ENCODE data around the gene BMPR2. TPM values are rescaled to one million over a fixed set of nuclear protein-coding genes. Genes with fewer than 3 reads are reported as not detected.

The BMPR2 gene
- total and polyA plus RNA-seq, 2 of the 4 experiments (the other 2 are of a cell fraction): 17.0 to 30.1 TPM

DNA sequence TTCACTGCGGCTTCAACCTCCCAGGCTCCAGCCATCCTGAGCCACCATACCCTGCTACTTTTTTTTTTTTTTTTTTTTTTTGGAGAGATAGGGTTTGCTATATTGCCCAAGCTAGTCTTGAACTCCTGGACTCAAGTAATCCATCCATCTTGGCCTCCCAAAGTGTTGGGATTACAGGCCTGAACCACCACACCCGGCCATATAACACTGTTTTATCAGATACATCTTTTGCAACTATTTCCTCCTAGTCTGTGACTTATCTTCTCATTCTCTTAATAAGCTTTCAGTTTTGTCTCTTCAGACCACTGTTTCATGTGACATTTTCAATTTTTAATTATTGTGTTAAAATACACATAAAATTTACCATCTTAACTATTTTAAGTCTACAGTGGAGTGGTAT lies 223.0 kb downstream of the BMPR2 start:
- BruUV-seq (replicated peaks): no TSS peak
- dilution Hi-C loops (cut with HindIII; ENCODE audit: low sequenced_read_pairs, unreplicated experiment): no loop called here

More for the DNA sequence above, 223.0 kb downstream of the BMPR2 start:
- Histone ChIP-seq H3K27ac (ENCODE audit: insufficient read depth, low read length) (no peak overlapping the region), H2AFZ (replicated peaks; ENCODE audit: low read length, poor library complexity) (no peak overlapping the region), H2BK120ac (ENCODE audit: low read depth, low read length) (no peak overlapping the region), H4K91ac (ENCODE audit: insufficient read depth, low read depth, low read length) (no peak overlapping the region), H3K4me2 (ENCODE audit: low read depth, low read length) (no peak overlapping the region), H2AK9ac (replicated peaks; ENCODE audit: low read depth, low read length, poor library complexity) (no peak overlapping the region), H3K4me3 (ENCODE audit: insufficient read depth, low read depth, low read length) (no peak overlapping the region), H4K5ac (ENCODE audit: low read depth, low read length) (no peak overlapping the region), H3K23ac (ENCODE audit: low read depth, low read length) (no peak overlapping the region), H3K56ac (ENCODE audit: extremely low read depth, insufficient read depth, low read length) (no peak overlapping the region), H2BK20ac (ENCODE audit: low read depth, low read length) (no peak overlapping the region), H3K36me3 (ENCODE audit: control insufficient read depth, insufficient read depth, low read length) (no peaks in the 10 kb centered on the region), H3K9ac (ENCODE audit: low read depth, low read length) (no peak overlapping the region), H3K14ac (replicated peaks; ENCODE audit: low read depth, low read length) (no peak overlapping the region), H2BK15ac (ENCODE audit: low read depth, low read length) (no peak overlapping the region), H2AK5ac (ENCODE audit: low read depth, low read length) (no peak overlapping the region), H3K9me3 (ENCODE audit: control insufficient read depth, insufficient read depth, low read length) (no peaks in the 10 kb centered on the region), H2BK5ac (ENCODE audit: low read depth, low read length, poor library complexity, severe bottlenecking) (no peak overlapping the region), H3K4ac (ENCODE audit: low read depth, low read length) (no peak overlapping the region), H3K27me3 (ENCODE audit: control insufficient read depth, insufficient read depth, low read length) (no peaks in the 10 kb centered on the region), H3K9me1 (ENCODE audit: insufficient read depth, low read length) (no peaks in the 10 kb centered on the region), H3K18ac (ENCODE audit: low read depth, low read length) (no peak overlapping the region), H3K4me1 (ENCODE audit: control insufficient read depth, insufficient read depth, low read length) (no peaks in the 10 kb centered on the region), H4K20me1 (ENCODE audit: insufficient read depth, low read length) (no peaks in the 10 kb centered on the region), H3K79me1 (ENCODE audit: low read depth in 1 of 2, low read length in 2 of 2) (no peaks in the 10 kb centered on the region), H4K8ac (ENCODE audit: low read depth in 2 of 2, low read length in 2 of 2) (no peak overlapping the region)
- in situ Hi-C loops (cut with MboI; ENCODE audit: low sequenced_read_pairs): loop anchor here (10.0 to 25.0 kb wide), 2 partner anchors 276 to 1313 kb away; partner anchors contain the start of gene ICA1L
- DNase-seq: no peak
- no CpG with 5 or more reads among the region's 2 CpGs for WGBS, 2 experiments (ENCODE audit: extremely low coverage in 2 of 2, insufficient read length in 1 of 2)
- CTCF ChIA-PET: interaction anchor here (0.6 kb wide), 1 partner anchor 140 kb away, joined by 5 read pairs; no protein-coding TSS in a partner anchor
- TF ChIP-seq RAD21 (IDR thresholded peaks at IDR 0.05; ENCODE audit: low read length): no peak
- no peak for TF ChIP-seq BHLHE40 (IDR thresholded peaks at IDR 0.05; ENCODE audit: low read depth, low read length)
- TF ChIP-seq RFX5 (IDR thresholded peaks at IDR 0.05; ENCODE audit: low read depth, low read length): no peak
- no peak for TF ChIP-seq MXI1 (IDR thresholded peaks at IDR 0.05; ENCODE audit: borderline replicate concordance, low read depth, low read length)
- no peak for TF ChIP-seq FOS (IDR thresholded peaks at IDR 0.05; ENCODE audit: low read depth, low read length)
- TF ChIP-seq MAFK (IDR thresholded peaks at IDR 0.05; ENCODE audit: low read depth, low read length): no peak
- TF ChIP-seq, protein P1, sequence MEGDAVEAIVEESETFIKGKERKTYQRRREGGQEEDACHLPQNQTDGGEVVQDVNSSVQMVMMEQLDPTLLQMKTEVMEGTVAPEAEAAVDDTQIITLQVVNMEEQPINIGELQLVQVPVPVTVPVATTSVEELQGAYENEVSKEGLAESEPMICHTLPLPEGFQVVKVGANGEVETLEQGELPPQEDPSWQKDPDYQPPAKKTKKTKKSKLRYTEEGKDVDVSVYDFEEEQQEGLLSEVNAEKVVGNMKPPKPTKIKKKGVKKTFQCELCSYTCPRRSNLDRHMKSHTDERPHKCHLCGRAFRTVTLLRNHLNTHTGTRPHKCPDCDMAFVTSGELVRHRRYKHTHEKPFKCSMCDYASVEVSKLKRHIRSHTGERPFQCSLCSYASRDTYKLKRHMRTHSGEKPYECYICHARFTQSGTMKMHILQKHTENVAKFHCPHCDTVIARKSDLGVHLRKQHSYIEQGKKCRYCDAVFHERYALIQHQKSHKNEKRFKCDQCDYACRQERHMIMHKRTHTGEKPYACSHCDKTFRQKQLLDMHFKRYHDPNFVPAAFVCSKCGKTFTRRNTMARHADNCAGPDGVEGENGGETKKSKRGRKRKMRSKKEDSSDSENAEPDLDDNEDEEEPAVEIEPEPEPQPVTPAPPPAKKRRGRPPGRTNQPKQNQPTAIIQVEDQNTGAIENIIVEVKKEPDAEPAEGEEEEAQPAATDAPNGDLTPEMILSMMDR (conservative IDR thresholded peaks at IDR 0.05; ENCODE audit: low read depth, low read length): no peak
- no peak for TF ChIP-seq SMC3 (IDR thresholded peaks at IDR 0.05; ENCODE audit: low read depth, low read length)
- no peak for TF ChIP-seq CHD1 (IDR thresholded peaks at IDR 0.05; ENCODE audit: low read depth, low read length)
- no peak for TF ChIP-seq POLR2A (IDR thresholded peaks at IDR 0.05; ENCODE audit: low read depth, low read length)
- no peak for TF ChIP-seq CEBPB (IDR thresholded peaks at IDR 0.05; ENCODE audit: low read depth, low read length)
- no peak for TF ChIP-seq MAZ (IDR thresholded peaks at IDR 0.05; ENCODE audit: borderline replicate concordance, low read depth, low read length)
- POLR2A ChIA-PET (ENCODE audit: unreplicated experiment): no interaction called here
- intact Hi-C loops (cut with micrococcal nuclease): no loop called here
- no peak for ATAC-seq (ENCODE audit: low read depth)
